HT1080 (cell line): ENCODE data around the gene CDC42BPA. TPM values are rescaled to one million over a fixed set of nuclear protein-coding genes. Genes with fewer than 3 reads are reported as not detected.
"Not testable (repeated sequence)": the region's sequence is repeated elsewhere in the genome, so short reads cannot be mapped to it uniquely, and the experiment has no call there.

Source experiments
- DNase-seq: peaks from one replicate; pipeline ENCODE4 v3.0.0-alpha.2; 2015; ENCODE audit warnings: low read depth
- polyA plus RNA-seq, 2 experiments: library from polyadenylated mRNA; depleted of rRNA; stranded (reverse); fragments of >200 nt; gene quantifications; 2 replicates each; pipeline ENCODE4 v1.2.3, GENCODE V29; 2015
- total RNA-seq: library from RNA; depleted of rRNA; stranded (reverse); fragments of >200 nt; shearing (Covaris generic); gene quantifications from 2 replicates; pipeline ENCODE4 v1.2.3, GENCODE V29; 2014; rRNA removed

The CDC42BPA gene, protein sequence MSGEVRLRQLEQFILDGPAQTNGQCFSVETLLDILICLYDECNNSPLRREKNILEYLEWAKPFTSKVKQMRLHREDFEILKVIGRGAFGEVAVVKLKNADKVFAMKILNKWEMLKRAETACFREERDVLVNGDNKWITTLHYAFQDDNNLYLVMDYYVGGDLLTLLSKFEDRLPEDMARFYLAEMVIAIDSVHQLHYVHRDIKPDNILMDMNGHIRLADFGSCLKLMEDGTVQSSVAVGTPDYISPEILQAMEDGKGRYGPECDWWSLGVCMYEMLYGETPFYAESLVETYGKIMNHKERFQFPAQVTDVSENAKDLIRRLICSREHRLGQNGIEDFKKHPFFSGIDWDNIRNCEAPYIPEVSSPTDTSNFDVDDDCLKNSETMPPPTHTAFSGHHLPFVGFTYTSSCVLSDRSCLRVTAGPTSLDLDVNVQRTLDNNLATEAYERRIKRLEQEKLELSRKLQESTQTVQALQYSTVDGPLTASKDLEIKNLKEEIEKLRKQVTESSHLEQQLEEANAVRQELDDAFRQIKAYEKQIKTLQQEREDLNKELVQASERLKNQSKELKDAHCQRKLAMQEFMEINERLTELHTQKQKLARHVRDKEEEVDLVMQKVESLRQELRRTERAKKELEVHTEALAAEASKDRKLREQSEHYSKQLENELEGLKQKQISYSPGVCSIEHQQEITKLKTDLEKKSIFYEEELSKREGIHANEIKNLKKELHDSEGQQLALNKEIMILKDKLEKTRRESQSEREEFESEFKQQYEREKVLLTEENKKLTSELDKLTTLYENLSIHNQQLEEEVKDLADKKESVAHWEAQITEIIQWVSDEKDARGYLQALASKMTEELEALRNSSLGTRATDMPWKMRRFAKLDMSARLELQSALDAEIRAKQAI (N-terminal part only)
- 14.2 and 14.6 TPM in 2 replicates for total RNA-seq
- polyA plus RNA-seq (2015; cell fraction: cytosol; rRNA removed): 13.3 and 19.3 TPM in 2 replicates
- polyA plus RNA-seq (2015; cell fraction: nucleus; rRNA removed): 22.1 and 22.8 TPM in 2 replicates

DNA sequence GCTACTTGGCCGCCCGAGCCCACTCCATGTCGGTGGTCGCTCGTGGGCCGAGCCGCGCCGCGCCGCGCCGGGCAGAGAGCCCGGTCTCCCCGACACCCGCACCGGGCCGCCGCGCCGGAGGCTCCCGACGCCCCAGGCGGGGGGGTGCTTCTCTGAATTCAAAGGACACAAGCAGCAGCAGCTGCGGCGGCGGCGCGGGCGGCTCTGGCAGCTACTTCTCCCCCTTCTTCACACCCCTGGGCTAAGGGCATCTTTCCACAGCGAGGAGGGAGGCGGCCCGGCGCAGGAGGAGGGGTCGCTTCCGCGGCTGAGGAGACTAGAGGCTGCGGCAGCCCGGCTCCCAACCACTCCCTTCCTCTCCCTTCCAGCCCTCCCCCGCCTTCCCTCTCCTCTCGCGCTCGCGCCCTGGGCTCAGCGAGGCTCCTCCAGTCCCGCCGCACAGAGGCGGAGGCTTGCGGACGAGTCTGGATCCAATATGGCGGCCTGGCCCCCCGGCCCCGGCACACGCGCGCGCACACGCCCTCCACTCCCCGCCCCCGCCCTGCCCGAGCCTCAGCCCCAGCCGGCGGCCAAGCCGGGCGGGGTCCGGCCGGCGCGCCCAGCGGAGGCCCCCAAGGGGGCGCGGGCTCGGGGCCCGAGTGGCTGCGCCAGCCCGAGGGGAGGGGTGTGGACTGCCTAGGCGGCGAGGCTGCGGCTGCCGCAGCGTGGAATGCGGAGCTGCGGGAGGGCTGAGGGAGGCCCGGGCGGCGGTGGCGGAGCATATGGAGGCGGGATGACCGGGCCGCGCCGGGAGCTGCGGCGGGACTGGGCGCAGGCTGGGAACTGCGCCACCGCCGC lies at the start of gene CDC42BPA:
CDC42BPA (minus strand) TSS at position 477 of the 837 bp plus-strand sequence. CDS start 1,310 bp downstream, outside the sequence.
- peak; percentile 80 for DNase-seq

DNA sequence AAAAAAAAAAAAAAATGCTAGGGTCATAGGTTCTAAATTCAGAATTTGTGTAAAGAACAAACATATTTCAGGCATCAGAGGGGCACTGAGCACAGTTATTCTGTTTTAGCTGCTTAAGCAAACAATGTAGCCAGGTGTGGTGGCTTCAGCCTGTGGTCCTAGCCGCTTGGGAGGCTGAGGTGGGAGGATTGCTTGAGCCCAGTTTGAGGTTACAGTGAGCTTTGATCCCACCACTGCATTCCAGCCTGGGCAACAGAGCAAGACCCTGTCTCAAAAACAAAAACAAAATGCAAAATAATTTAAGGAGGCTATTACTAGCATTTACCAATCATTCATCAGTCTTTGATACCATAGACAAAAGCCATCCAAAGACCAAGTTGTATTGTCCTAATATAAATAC lies 49.7 kb upstream of the CDC42BPA start:
- no peak for DNase-seq

DNA sequence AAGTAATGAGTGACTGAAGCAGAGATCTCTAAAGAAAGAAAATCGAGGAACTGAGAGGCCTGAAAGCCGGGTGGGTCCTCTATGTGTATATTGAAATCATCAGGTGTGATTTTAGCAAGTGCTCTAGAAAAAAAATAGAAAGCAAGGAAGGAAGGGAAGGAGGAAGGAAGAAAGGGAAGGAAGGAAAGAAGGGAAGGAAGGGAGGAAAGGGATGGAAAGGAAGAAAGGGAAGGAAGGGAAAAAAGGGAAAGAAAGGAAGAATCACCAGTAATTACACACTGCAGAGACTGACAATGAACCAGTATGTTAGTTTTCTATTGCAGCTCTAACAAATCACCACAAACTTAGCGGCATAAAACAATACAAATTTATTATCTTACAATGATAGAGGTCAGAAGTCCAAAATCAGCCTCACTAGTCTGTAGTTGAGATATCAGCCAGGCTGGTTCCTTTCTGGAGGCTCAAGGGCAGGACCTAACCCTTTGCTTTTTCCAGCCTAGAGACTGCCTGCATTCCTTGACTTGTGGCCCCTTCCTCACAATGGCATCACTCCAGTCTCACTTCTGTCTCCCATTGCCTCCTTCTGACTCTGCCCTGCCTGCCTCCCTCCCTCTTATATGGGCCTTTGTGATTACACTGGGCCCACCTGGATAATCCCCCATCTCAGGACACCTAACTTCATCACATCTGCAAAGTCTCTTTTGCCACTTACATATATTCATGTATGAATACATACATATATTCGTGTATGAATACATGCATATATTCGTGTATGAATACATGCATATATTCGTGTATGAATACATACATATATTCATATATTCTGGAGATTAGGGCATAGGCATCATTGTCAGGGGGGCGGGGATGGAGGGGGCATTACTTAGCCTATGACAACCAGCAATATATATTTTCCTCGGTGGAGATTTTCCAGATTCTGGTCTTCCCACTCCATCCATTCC lies 47.5 kb upstream of the CDC42BPA start:
- no peak for DNase-seq

DNA sequence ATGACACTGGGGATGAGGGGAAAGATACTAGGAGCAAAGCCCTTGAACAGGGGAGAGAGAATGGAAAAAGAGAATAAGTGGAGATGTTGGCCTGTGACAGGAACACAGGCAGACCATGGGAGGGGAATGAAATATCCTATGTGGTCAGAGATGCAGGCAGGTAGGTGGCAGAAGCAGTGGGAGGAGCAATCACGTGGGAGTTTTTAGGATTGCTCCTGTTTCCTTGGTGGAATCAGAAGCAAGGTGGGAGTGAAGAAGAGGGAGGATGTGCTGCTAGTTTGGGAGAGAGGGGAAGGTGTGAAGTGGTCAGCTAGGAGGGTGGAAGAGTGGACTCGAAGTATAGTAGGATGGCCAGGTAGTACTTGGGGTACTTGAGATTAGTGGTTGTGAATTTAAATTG lies 46.4 kb upstream of the CDC42BPA start:
- no peak for DNase-seq

DNA sequence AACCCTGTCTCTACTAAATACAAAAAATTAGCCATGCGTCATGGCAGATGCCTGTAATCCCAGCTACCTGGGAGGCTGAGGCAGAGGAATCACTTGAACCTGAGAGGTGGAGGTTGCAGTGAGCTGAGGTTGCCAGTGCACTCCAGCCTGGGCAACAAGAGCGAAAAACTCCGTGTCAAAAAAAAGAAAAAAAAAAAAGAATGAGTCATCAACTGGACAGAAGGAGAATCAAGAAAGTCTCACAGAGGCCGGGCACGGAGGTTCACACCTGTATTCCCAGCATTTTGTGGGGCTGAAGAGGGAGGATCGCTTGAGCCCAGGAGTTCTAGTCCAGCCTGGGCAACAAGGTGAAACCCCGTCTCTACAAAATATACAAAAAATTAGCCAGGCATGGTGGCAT lies 45.5 kb upstream of the CDC42BPA start:
- no peak for DNase-seq

DNA sequence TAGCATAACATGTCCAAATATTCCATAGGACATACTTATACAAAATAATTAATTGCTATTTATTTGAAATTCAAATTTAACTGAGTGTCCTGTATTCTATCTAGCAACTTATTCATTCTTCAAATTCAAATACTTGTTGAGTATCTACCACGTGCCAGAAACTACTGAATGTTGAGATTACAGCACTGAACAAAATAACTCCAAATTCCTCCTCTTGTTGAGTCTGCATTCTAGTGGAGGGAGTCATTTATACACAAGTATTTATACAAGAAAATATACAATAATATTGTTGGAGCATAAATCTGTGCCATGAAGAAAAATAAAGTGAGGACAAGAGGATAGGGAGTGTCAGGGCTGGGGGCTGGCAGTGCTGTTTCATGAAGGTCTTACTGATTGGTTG lies 43.7 kb upstream of the CDC42BPA start:
- DNase-seq: no peak

DNA sequence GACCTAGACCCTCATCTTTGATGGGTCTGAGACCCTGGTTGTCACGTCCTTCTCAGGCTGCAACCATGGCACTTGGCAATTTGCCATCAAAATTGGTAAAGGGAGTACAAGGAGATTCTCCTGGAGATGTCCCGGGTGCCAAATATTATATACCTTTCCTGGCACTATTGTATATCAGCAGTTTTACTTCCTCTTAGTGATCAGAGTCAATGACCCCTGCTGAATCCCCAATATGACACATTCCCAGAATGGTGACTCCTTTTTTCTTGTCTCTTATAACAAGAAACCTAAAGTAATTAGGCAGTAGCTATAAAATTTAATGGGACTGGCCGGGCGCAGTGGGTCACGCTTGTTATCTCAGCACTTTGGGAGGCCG lies 39.6 kb upstream of the CDC42BPA start:
- DNase-seq: peak; percentile 6

DNA sequence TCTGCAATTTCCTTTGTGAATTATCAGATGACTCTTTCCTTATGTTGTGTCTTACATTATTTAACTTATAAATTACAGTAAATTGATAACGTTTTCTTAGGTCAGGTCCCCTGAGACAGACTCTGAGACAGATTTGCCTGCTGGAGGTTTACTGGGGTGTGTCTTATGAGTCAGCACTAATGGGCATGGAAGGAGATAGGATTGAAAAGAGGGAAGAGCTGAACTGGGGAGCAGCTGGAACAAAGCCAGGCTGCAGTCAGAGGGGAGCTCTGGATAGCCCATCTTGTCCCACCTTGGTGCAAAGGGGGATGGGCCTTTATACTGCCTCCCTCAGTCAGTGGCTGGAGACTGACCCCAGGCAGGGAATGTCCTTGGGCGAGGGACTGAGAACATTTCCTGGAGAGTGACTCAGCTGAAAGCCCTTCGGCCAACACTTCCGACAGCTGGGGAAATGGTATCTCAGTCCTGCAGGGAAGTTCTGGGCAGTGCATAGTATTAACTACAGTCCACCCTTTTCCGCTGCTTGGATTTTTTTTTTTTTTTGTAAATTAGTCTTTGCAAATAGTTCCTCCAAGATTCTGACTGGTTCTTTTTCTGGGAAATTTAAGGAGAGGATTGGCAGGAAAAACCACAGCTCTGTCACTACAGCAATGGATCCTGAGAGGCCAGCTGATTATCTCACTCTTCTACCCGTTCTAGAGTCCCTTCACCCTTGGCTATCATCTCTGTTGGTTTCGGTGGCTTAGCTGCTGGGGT lies 39.1 kb upstream of the CDC42BPA start:
- DNase-seq: peak; percentile 93

DNA sequence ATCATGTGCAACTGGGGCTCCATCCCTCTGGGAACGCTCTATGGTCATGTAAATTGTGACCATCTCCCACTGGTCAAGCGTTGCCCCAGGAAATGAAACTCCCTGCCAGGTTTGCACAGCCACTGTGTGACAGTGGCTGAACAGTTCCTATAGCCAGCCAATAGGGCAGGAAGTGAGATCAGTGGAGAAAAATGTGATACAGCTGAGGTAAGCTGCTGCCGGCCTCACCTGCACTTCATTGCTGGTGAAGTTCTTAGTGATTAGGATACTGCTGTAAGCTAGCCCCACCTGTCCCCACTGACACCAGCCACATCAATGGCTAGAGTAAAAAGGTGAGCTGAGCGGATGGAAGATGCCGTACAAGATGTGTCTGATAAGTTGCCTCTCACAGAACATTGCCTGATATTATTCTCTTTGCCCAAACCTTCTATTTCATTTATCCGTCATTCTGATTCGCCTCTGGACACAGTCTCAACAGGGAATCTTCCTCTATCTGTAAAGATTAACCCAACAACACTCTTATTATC lies 38.4 kb upstream of the CDC42BPA start:
- DNase-seq: peak; percentile 35

DNA sequence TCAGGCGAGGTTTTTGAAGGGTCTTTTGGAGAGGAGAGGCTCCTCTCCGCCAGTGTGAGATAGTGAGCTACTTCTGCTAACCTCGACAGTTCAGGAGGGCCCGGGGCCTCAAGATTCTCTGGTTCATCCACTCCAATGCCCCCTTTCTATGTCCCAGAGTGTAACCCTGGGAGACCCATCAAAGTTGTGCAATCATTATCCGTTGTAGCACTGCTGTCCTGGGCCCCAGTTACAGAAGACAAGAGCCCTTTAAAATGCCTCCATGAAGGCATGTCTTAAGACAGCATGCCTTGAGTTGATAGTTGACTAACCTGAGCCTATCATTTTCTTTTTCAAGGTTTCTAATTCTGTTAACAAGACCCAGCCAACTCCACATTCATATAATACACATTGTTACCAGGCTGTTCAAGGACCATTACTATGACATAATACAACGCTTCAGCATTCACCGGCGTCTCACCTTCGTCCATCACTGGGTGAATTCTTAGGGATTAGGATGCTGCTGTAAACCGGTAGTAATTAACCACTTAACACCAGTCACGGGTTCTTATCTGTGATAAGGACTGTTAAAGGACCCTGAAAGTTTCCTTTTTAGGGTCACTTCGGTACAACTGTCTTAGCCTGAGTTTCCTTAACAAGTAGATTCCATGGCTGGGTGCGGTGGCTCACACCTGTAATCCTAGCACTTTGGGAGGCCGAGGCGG lies 37.4 kb upstream of the CDC42BPA start:
- no peak for DNase-seq

DNA sequence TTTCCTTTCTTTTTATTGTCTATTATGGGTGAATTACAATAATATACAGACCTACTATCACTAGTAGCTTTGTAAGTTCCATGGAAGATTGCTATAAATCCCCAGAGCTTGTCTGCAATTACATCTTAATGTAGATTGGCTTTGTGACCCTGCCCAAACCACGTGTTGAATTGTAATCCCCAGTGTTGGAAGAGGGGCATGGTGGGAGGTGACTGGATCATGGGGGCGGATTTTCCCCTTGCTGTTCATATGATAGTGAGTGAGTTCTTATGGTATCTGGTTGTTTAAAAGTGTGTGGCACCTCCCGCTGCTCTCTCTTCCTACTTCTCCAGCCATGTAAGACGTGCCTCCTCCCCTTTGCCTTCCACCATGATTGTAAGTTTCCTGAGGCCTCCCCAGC lies 34.9 kb upstream of the CDC42BPA start:
- DNase-seq: no peak

DNA sequence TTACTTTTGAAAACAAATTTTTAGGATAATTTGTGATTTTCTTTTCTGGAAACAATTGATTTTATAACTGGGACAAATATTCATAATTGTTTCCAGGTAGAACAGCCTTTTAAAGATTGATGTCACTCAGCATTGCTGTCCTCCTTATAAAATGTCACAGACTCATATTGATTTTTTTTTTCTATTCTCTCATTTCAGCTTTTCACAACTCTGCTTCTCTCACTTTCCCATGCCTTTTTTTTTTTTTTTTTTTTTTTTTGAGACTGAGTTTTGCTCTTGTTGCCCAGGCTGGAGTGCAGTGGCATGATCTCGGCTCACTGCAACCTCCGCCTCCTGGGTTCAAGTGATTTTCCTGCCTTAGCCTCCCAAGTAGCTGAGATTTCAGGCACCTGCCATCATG lies 33.9 kb upstream of the CDC42BPA start:
- not testable (repeated sequence) for DNase-seq

DNA sequence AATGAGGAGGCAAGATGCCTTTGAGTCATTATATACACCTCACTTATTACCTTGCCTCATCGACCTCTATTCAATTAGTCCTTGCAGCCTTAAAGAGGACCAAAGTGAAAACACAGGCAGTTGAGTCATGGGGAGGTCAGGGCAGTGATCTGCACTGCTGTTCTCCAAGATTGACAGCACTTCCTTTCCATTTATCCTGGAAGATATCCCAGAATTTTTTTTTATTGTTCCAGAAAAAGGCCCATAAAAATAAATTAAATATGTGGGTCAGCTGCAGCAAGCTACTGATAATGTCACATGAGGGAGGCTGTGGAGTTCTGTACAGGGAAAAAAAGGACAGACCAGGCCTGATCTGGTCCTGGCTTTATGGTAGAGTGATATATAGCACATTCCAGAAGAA lies 33.2 kb upstream of the CDC42BPA start:
- peak; percentile 53 for DNase-seq

DNA sequence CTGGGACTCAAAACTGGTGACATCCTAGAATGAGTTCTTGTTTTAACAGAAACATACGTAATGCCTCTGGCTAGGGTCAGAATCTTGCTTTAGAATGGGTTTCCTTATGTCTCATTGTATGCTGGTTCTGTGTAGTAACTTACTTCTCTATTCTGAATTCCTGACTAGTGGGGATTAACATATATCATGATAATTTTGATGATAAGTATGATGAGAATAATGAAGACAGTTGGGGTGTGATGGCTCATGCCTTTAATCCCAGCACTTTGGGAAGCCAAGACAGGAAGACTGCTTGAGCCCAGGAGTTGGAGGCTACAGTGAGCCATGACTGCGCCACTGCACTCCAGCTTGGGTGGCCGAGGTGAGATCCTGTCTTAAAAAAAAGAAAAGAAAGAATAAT lies 31.7 kb upstream of the CDC42BPA start:
- DNase-seq: no peak

DNA sequence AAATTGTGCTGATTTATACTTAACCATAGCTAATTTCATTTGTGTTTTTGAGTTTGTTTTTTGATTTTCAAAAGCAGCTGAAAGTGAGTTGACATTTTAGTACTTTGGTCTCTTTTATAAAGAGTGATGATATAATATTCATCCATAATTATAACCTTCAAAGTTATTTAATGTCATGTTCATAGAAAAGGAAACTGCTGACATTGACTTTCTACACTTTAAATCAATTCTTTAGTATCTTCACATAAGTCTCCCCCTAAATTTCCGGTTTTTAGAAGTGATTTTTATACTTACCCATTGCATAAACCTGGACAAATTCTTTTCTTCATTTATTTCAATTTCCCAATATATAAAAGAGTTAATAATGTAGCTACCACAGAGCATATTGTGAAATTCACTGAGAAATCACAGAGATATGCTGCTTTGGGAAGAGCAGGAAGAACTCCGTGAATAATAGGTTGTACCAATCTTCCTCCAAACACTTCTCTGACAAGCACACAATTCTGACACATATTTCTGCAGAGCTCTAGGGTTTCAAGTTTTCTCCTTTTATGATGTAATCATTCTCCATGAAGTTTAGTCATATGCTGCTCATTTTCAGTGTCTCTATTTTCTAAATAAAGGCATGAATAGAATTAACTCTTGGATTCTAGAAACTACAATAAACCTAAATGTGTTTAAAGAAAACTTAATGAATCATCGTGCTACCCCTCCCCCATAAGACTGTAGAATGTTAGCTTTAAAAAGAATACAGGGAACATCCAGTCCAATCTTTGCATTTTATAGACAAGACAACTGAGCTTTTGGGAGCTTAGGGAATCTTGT lies 25.6 kb upstream of the CDC42BPA start:
- DNase-seq: peak; percentile 89

DNA sequence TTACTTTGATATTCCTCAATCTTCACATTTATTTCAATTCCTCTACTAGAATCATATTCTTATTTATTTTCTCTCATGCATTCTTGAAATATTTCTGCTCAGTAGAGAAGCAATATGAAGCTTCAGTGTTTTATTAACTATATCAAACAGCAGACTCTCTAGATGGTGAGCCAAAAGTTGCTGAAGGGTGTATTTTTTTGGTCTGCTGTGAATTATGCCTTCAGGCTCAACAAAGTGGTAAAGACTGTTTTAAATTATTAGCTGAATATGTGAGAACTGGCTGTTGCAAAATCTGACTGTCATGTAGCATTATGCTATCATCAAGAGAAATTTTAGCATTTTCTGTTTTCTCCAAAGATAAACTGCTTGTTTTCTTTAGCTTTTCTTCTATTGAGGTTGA lies 24.9 kb upstream of the CDC42BPA start:
- DNase-seq: no peak

DNA sequence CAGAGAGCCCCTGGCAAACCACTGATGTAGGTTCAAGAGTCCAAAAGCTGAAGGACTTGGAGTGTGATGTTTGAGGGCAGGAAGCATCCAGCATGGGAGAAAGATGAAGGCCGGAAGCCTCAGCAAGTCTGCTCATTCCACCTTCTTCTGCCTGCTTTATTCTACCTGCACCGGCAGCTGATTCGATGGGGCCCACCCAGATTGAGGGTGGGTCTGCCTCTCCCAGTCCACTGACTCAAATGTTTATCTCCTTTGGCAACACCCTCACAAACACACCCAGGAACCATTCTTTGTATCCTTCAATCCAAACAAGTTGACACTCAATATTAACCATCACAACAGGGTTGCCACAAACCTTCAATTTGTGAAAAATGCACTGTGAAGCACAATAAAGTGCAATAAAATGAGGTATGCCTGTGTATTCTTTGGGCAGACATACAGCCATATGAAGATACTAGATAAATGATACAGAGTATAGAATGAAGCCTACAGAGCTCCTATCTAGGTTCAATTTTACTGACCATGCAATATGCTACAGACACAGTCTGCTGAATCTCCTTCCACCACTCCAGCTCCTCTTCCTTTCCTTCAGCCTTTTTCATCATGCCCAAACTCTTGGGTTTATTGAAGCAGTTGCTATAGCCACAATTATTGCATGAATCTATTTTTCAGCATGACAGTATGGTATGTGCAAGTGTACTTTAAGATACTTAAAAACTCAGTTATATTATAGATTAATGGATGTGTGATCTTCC lies 24.0 kb upstream of the CDC42BPA start:
- DNase-seq: no peak
